ENCODE measurements around the gene C1R.

- TF ChIP-seq CTCF (conservative IDR thresholded peaks at IDR 0.05; ENCODE audit: low read length) (no peak), EZH2phosphoT487 (IDR thresholded peaks at IDR 0.05; ENCODE audit: borderline replicate concordance, low read depth, low read length) (no peak)
Measured at GRCh38 chr12:7076493-7076892, 15.8 kb downstream of the C1R start.
